ENCODE results near the gene SLC27A2.

The SLC27A2 gene

GRCh38 chr15:50236433-50236832 is 54.4 kb downstream of the SLC27A2 start:
- no peak overlapping the region for H3K4me3 ChIP-seq (ENCODE audit: low read depth, low read length)
- TF ChIP-seq POLR2A (IDR thresholded peaks at IDR 0.05; ENCODE audit: extremely low read depth, insufficient read length) (no peak), MYC (IDR thresholded peaks at IDR 0.05; ENCODE audit: low read depth, low read length) (no peak), CTCF (IDR thresholded peaks at IDR 0.05; ENCODE audit: low read depth, low read length) (no peak), MAX (IDR thresholded peaks at IDR 0.05; ENCODE audit: low read depth, low read length) (no peak)
- no peak for DNase-seq (ENCODE audit: low read depth)

GRCh38 chr15:50238255-50238654 is 56.3 kb downstream of the SLC27A2 start:
- TF ChIP-seq POLR2A (IDR thresholded peaks at IDR 0.05; ENCODE audit: extremely low read depth, insufficient read length) (no peak), MYC (IDR thresholded peaks at IDR 0.05; ENCODE audit: low read depth, low read length) (no peak), CTCF (IDR thresholded peaks at IDR 0.05; ENCODE audit: low read depth, low read length) (no peak)
- no peak overlapping the region for H3K4me3 ChIP-seq (ENCODE audit: low read depth, low read length)
- no peak for DNase-seq (ENCODE audit: low read depth)

- H3K4me3 ChIP-seq (ENCODE audit: low read depth, low read length) = no peak overlapping the region
- no peak for TF ChIP-seq MYC (IDR thresholded peaks at IDR 0.05; ENCODE audit: low read depth, low read length)
- peak; percentile 9 for TF ChIP-seq CTCF (IDR thresholded peaks at IDR 0.05; ENCODE audit: low read depth, low read length)
- DNase-seq (ENCODE audit: low read depth) = peak; percentile 44
Observed at GRCh38 chr15:50241684-50242450, 59.9 kb downstream of the SLC27A2 start.

GRCh38 chr15:50244153-50244552 is 62.2 kb downstream of the SLC27A2 start:
- TF ChIP-seq CTCF (IDR thresholded peaks at IDR 0.05; ENCODE audit: low read depth, low read length) = no peak
- no peak for TF ChIP-seq MAX (IDR thresholded peaks at IDR 0.05; ENCODE audit: low read depth, low read length)
- TF ChIP-seq POLR2A (IDR thresholded peaks at IDR 0.05; ENCODE audit: extremely low read depth, insufficient read length) = no peak
- TF ChIP-seq MYC (IDR thresholded peaks at IDR 0.05; ENCODE audit: low read depth, low read length) = no peak
- H3K4me3 ChIP-seq (ENCODE audit: low read depth, low read length) = no peak overlapping the region
- peak; percentile 59 for DNase-seq (ENCODE audit: low read depth)

GRCh38 chr15:50244959-50245624 is 63.1 kb downstream of the SLC27A2 start:
- DNase-seq (ENCODE audit: low read depth) = no peak
- TF ChIP-seq CTCF (IDR thresholded peaks at IDR 0.05; ENCODE audit: low read depth, low read length) (no peak), MYC (IDR thresholded peaks at IDR 0.05; ENCODE audit: low read depth, low read length) (no peak), POLR2A (IDR thresholded peaks at IDR 0.05; ENCODE audit: extremely low read depth, insufficient read length) (no peak), MAX (IDR thresholded peaks at IDR 0.05; ENCODE audit: low read depth, low read length) (no peak)
- no peak overlapping the region for H3K4me3 ChIP-seq (ENCODE audit: low read depth, low read length)
